ENCODE measurements around the gene MMP24. TPM values are rescaled to one million over a fixed set of nuclear protein-coding genes. Genes with fewer than 3 reads are reported as not detected.

Gene MMP24
- polyA plus RNA-seq, 2 donors, result 0.10 to 0.12 TPM

DNA sequence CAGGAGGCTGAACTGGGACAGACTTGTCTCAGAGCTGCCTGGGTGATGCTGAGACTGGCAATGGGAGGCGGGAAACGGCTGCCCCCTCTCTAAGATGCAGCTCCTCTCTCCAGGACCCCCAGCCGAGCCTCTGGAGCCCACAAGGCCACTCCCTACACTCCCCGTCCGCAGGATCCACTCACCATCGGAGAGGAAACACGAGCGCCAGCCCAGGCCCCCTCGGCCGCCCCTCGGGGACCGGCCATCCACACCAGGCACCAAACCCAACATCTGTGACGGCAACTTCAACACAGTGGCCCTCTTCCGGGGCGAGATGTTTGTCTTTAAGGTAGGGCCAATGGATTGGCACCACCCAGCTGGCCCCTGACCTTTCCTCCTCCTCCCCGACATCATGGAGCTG is 40.6 kb downstream of the MMP24 start:
- Histone ChIP-seq H3K4me3 (ENCODE audit: low read depth in 1 of 2, low read length in 2 of 2) (no peak overlapping the region), H3K4me1 (ENCODE audit: control insufficient read depth in 2 of 2, insufficient read depth in 2 of 2, low read length in 1 of 2) (peaks cover 0 to 3% of the 10 kb centered on the region in 2 donors), H3K36me3 (ENCODE audit: control insufficient read depth in 2 of 2, insufficient read depth in 2 of 2, low read length in 1 of 2) (peaks cover 0 to 35% of the 10 kb centered on the region in 2 donors), H3K27ac (ENCODE audit: low read depth in 2 of 2, low read length in 1 of 2) (no peak overlapping the region), H3K27me3 (ENCODE audit: control insufficient read depth in 1 of 2, insufficient read depth in 2 of 2, low read length in 2 of 2) (no peaks in the 10 kb centered on the region), H3K9me3 (ENCODE audit: control insufficient read depth in 2 of 2, insufficient read depth in 1 of 2, low read depth in 1 of 2, low read length in 1 of 2) (no peaks in the 10 kb centered on the region)
- 91 to 94% methylated on average over 16 of the region's 16 CpGs for WGBS, 2 donors

DNA sequence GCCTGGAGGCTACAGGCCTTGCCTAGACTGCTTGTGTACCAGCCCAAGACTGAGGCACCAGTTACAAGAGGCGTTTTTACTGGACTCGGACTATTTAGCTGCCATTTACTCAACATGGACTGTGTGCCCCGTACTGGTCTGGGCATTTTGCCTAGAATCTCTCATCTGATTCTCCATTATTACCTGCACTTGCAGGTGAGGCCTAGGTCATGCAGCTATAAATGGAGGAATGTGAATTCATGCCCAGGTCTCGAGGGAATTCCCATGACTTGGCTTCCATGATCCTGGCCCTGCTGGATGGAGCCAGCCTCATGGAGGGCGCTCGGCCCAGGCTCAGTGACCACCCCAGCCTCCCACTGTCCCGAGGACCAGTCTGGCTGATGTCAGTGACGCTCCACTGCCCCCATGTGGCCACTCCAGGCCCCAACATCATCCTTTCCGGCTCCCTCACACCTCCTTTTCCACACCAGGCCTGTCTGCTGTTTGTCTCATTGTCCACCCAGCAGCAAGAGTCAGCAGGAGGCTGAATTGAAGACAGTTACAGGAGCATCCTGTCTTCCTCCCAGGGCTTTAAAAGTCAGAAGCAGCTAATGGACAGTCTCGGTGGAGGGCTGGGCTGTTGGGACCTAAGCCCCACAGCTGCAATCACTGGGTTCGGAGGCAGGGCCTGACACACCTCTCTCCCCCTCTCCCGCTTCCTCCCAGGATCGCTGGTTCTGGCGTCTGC is 42.7 kb downstream of the MMP24 start:
- no peaks in the 10 kb centered on the region for H3K9me3 ChIP-seq (ENCODE audit: control insufficient read depth in 2 of 2, insufficient read depth in 1 of 2, low read depth in 1 of 2, low read length in 1 of 2)
- no peaks in the 10 kb centered on the region for H3K4me1 ChIP-seq (ENCODE audit: control insufficient read depth in 2 of 2, insufficient read depth in 2 of 2, low read length in 1 of 2)
- 53 to 61% methylated on average over 14 of the region's 14 CpGs for WGBS, 2 donors
- no peak overlapping the region for H3K4me3 ChIP-seq (ENCODE audit: low read depth in 1 of 2, low read length in 2 of 2)
- H3K27ac ChIP-seq (ENCODE audit: low read depth in 2 of 2, low read length in 1 of 2), result no peak overlapping the region
- no peaks in the 10 kb centered on the region for H3K27me3 ChIP-seq (ENCODE audit: control insufficient read depth in 1 of 2, insufficient read depth in 2 of 2, low read length in 2 of 2)
- H3K36me3 ChIP-seq (ENCODE audit: control insufficient read depth in 2 of 2, insufficient read depth in 2 of 2, low read length in 1 of 2), result peaks cover 0 to 37% of the 10 kb centered on the region in 2 donors

DNA sequence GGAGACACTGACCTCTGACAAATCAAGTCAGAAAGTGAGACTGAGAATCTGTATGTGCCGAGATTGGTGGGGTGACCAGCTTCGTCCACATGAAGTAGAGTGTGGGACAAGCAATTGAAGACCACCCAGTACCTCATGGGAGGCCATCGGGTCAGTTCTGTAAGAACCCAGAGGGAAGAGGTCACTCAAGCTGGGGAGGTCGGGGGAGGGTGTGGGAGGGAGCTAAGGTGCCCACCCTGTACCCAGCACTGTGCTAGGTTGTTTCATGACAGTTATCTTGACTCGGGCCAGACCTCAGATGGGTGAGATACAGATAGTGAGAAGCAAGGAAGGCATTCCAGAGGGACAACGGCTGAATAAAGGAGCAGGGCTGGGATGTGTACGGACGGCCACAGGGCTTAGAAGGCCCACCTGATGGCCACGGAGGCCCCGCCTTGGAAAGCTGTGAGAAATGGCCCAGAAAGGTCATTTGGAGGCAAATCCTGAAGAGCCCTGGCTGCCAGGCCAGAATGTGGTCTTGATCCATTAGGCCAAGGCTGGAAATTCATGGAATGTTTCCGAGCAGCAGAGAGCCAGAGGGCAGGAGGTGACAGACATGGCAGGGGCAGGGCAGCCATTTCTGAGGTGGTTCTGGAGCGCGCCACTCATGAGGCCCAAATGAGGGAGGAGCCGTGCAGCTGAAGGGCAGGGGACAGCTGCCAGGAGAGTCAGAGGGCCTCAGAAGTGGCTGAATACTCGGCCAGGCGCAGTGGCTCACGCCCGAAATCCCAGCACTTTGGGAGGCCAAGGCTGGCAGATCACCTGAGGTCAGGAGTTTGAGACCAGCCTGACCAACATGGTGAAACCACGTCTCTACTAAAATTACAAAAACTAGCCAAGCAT is 43.8 kb downstream of the MMP24 start:
- Histone ChIP-seq H3K9me3 (ENCODE audit: control insufficient read depth in 2 of 2, insufficient read depth in 1 of 2, low read depth in 1 of 2, low read length in 1 of 2) (no peaks in the 10 kb centered on the region), H3K36me3 (ENCODE audit: control insufficient read depth in 2 of 2, insufficient read depth in 2 of 2, low read length in 1 of 2) (peaks cover 0 to 39% of the 10 kb centered on the region in 2 donors), H3K4me3 (ENCODE audit: low read depth in 1 of 2, low read length in 2 of 2) (no peak overlapping the region), H3K27ac (ENCODE audit: low read depth in 2 of 2, low read length in 1 of 2) (no peak overlapping the region), H3K27me3 (ENCODE audit: control insufficient read depth in 1 of 2, insufficient read depth in 2 of 2, low read length in 2 of 2) (no peaks in the 10 kb centered on the region), H3K4me1 (ENCODE audit: control insufficient read depth in 2 of 2, insufficient read depth in 2 of 2, low read length in 1 of 2) (no peaks in the 10 kb centered on the region)
- 89 to 90% methylated on average over 19 of the region's 19 CpGs for WGBS, 2 donors

DNA sequence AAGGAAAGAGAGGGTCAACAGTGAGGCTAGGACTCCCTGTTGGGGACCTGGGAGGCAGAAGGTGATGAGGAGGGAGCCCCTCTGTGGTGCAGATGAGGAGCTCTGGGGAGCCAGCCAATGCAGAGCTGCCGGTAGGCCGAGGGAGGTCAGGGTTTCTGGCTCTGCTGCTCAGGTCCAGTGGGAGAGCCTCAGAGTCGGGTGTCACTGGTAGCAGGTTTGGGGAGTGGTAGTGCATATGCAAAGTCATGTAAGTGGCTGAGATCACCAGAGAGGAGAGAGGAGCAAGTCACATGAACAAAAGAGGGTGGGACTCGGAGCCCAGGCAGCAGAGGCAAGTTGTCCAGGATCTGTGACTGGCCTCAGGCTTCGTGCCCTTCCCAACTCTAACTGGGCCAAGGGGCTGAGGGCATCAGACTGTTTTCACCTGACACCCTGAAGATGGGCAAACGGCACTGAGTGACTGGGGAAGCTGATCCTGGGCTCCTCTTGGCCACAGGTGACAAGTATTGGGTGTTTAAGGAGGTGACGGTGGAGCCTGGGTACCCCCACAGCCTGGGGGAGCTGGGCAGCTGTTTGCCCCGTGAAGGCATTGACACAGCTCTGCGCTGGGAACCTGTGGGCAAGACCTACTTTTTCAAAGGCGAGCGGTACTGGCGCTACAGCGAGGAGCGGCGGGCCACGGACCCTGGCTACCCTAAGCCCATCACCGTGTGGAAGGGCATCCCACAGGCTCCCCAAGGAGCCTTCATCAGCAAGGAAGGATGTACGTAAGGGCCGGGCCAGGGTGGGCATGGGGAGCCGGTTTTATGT is 44.8 kb downstream of the MMP24 start:
- peaks cover 0 to 43% of the 10 kb centered on the region in 2 donors for H3K36me3 ChIP-seq (ENCODE audit: control insufficient read depth in 2 of 2, insufficient read depth in 2 of 2, low read length in 1 of 2)
- H3K27ac ChIP-seq (ENCODE audit: low read depth in 2 of 2, low read length in 1 of 2), result no peak overlapping the region
- 85 to 89% methylated on average over 20 of the region's 20 CpGs for WGBS, 2 donors
- H3K4me3 ChIP-seq (ENCODE audit: low read depth in 1 of 2, low read length in 2 of 2), result no peak overlapping the region
- peaks cover 0 to 4% of the 10 kb centered on the region in 2 donors for H3K4me1 ChIP-seq (ENCODE audit: control insufficient read depth in 2 of 2, insufficient read depth in 2 of 2, low read length in 1 of 2)
- H3K9me3 ChIP-seq (ENCODE audit: control insufficient read depth in 2 of 2, insufficient read depth in 1 of 2, low read depth in 1 of 2, low read length in 1 of 2), result no peaks in the 10 kb centered on the region
- no peaks in the 10 kb centered on the region for H3K27me3 ChIP-seq (ENCODE audit: control insufficient read depth in 1 of 2, insufficient read depth in 2 of 2, low read length in 2 of 2)

DNA sequence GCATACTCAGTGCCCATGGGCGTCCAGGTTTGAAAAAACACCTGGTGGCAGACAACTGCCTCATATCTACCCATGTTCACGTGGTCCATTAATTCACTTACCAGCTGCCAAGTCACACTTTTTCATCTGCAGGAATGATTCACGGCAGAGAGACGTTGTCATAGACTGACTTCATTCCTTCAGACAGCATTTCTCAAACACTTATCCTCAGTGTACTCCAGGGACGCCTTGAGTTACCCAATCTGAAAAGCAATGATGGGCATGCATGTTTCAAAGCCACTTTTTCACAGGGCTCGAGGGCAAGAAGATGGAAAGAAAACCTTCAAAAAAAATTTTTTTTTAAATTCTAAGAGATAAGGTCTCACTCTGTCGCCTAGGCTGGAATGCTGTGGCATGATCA is 45.4 kb downstream of the MMP24 start:
- WGBS, 2 donors, result 71 to 81% methylated on average over 7 of the region's 7 CpGs
- Histone ChIP-seq H3K9me3 (ENCODE audit: control insufficient read depth in 2 of 2, insufficient read depth in 1 of 2, low read depth in 1 of 2, low read length in 1 of 2) (no peaks in the 10 kb centered on the region), H3K27me3 (ENCODE audit: control insufficient read depth in 1 of 2, insufficient read depth in 2 of 2, low read length in 2 of 2) (no peaks in the 10 kb centered on the region), H3K4me3 (ENCODE audit: low read depth in 1 of 2, low read length in 2 of 2) (no peak overlapping the region), H3K4me1 (ENCODE audit: control insufficient read depth in 2 of 2, insufficient read depth in 2 of 2, low read length in 1 of 2) (peaks cover 2 to 7% of the 10 kb centered on the region in 2 donors), H3K27ac (ENCODE audit: low read depth in 2 of 2, low read length in 1 of 2) (no peak overlapping the region), H3K36me3 (ENCODE audit: control insufficient read depth in 2 of 2, insufficient read depth in 2 of 2, low read length in 1 of 2) (peaks cover 0 to 43% of the 10 kb centered on the region in 2 donors)

DNA sequence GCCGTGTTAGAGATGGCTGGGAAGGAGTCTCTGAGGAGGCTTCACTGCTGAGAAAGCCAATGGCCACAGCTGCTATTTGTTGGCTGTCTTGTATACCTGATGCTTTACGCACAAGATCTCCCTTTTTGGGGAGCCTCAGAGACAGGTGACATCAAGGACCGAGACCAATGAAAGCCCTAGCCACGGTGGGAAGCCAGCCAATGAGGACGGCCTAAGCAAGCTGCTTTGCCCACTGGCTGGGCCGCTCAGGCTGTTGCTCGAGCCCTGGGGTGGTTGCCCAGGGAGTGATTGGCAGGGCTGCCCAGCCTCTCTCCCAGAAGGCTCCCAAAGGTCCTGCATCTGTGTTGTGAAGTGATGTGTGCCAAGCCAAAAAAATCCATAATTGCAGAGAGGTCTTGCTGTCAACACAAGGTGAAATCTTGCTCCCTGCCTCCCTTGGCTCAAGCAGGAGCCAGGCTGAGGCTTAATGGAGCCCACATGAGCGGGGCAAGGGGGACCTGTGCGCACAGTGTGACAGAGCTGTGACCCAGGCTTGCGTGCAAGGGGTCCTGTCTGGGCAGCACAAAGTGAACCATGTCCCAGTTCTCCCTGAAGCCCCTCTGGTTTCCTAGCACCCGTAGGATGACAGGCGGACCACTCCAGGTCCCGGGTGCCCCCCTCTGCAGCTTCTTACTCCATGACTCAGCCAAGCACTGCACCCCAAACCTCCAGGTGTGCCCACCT is 47.1 kb downstream of the MMP24 start:
- Histone ChIP-seq H3K4me1 (ENCODE audit: control insufficient read depth in 2 of 2, insufficient read depth in 2 of 2, low read length in 1 of 2) (peaks cover 2 to 7% of the 10 kb centered on the region in 2 donors), H3K27me3 (ENCODE audit: control insufficient read depth in 1 of 2, insufficient read depth in 2 of 2, low read length in 2 of 2) (no peaks in the 10 kb centered on the region), H3K4me3 (ENCODE audit: low read depth in 1 of 2, low read length in 2 of 2) (no peak overlapping the region), H3K36me3 (ENCODE audit: control insufficient read depth in 2 of 2, insufficient read depth in 2 of 2, low read length in 1 of 2) (peaks cover 0 to 36% of the 10 kb centered on the region in 2 donors), H3K9me3 (ENCODE audit: control insufficient read depth in 2 of 2, insufficient read depth in 1 of 2, low read depth in 1 of 2, low read length in 1 of 2) (no peaks in the 10 kb centered on the region), H3K27ac (ENCODE audit: low read depth in 2 of 2, low read length in 1 of 2) (no peak overlapping the region)
- 80 to 84% methylated on average over 13 of the region's 13 CpGs for WGBS, 2 donors

DNA sequence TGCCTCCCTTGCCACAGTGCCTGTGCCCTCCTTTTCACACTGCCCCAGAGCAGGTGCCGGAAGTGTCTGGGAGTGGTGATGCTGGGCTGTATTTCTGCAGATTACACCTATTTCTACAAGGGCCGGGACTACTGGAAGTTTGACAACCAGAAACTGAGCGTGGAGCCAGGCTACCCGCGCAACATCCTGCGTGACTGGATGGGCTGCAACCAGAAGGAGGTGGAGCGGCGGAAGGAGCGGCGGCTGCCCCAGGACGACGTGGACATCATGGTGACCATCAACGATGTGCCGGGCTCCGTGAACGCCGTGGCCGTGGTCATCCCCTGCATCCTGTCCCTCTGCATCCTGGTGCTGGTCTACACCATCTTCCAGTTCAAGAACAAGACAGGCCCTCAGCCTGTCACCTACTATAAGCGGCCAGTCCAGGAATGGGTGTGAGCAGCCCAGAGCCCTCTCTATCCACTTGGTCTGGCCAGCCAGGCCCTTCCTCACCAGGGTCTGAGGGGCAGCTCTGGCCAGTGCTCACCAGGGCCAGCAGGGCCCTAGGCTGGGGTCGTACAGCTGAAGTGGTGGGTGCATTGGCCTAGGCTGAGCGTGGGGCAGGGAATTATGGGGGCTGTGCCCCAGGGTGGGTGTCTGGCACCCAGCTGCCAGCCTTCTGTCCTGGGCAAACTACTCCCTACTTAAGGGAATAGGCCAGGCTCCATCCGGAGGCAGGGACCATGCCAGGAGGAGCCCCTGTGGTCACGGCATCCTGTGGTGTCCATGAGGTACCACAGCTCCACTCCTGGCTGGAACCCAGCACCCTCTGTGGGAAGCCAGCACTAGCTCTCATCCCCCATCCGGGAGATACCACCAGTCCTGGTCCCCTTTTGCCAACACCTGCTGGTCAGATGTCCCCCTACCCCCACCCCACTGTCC is 47.9 kb downstream of the MMP24 start:
- Histone ChIP-seq H3K4me1 (ENCODE audit: control insufficient read depth in 2 of 2, insufficient read depth in 2 of 2, low read length in 1 of 2) (peaks cover 2 to 7% of the 10 kb centered on the region in 2 donors), H3K27me3 (ENCODE audit: control insufficient read depth in 1 of 2, insufficient read depth in 2 of 2, low read length in 2 of 2) (no peaks in the 10 kb centered on the region), H3K36me3 (ENCODE audit: control insufficient read depth in 2 of 2, insufficient read depth in 2 of 2, low read length in 1 of 2) (peaks cover under 1 to 44% of the 10 kb centered on the region in 2 donors), H3K4me3 (ENCODE audit: low read depth in 1 of 2, low read length in 2 of 2) (no peak overlapping the region), H3K27ac (ENCODE audit: low read depth in 2 of 2, low read length in 1 of 2) (no peak overlapping the region), H3K9me3 (ENCODE audit: control insufficient read depth in 2 of 2, insufficient read depth in 1 of 2, low read depth in 1 of 2, low read length in 1 of 2) (no peaks in the 10 kb centered on the region)
- WGBS, 2 donors, result 91 to 93% methylated on average over 24 of the region's 24 CpGs

DNA sequence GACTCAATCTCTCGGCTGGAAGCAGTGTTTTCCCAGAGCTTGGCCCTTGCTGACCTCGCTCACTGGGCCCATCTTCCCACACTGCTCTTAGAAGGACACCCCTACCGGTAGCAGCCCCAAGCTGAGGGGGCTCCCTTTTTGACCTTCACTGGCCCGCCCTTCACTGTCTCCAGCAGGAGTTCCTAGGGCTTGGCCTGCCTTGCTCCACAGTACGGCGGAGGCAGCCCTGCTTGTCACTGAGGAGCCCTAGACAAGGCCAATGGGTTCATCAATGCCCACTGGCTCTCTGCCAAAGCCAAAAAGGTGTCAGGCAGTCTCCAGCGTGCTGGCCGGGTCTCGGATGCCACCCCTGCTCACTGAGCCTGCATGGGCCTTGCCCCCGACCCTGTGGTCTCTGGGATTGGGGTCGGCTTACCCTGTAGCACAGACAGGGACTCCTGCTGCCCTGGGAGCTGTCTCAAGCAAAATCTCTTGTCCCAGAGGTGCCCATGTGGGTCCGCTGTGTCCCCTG is 49.3 kb downstream of the MMP24 start:
- Histone ChIP-seq H3K27ac (ENCODE audit: low read depth in 2 of 2, low read length in 1 of 2) (no peak overlapping the region), H3K36me3 (ENCODE audit: control insufficient read depth in 2 of 2, insufficient read depth in 2 of 2, low read length in 1 of 2) (peaks cover 10 to 44% of the 10 kb centered on the region in 2 donors), H3K27me3 (ENCODE audit: control insufficient read depth in 1 of 2, insufficient read depth in 2 of 2, low read length in 2 of 2) (no peaks in the 10 kb centered on the region), H3K9me3 (ENCODE audit: control insufficient read depth in 2 of 2, insufficient read depth in 1 of 2, low read depth in 1 of 2, low read length in 1 of 2) (no peaks in the 10 kb centered on the region), H3K4me3 (ENCODE audit: low read depth in 1 of 2, low read length in 2 of 2) (no peak overlapping the region), H3K4me1 (ENCODE audit: control insufficient read depth in 2 of 2, insufficient read depth in 2 of 2, low read length in 1 of 2) (peaks cover 2 to 10% of the 10 kb centered on the region in 2 donors)
- WGBS, 2 donors, result 87 to 89% methylated on average over 12 of the region's 12 CpGs

All from esophagus (tissue), 2 donors.